ENCODE data around the gene LCN10. TPM values are rescaled to one million over a fixed set of nuclear protein-coding genes. Genes with fewer than 3 reads are reported as not detected.

Gene LCN10
- total and polyA plus RNA-seq, 2 experiments from 2014 or later = not detected

DNA sequence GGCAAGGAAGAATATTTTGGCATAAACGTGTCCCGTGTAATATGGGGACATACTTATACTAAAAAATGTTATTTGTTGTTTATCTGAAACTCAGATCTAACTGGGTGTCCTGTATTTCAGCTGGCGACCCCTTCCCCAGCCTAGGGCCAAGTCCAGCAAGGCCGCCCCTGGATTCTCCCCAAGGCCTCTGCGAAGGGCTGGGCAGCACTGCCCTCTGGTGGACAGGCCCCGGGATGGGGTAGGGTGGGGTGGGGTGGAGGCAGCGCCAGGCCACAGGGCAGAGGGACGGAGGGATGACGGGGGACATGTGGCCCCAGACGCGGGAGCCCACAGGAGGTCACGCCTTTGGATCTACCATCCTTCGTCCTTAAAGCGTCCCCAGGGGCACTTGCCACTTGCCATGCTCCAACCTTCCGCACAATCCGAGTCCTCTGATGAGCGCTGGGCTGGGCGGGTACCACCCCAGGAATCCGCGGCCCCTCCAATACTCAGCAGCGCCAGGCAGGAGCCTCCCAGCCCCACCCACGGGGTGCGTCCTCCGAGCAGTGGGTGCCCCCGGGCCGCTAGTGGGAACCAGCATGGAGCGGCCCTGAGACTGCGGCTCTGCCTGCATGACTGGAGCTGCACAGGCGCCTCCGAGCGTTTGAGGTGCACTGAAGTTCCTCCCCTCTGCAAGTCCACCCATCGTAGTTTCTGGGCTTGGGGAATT, 48.4 kb downstream of the LCN10 start:
- Histone ChIP-seq H4K20me1 (ENCODE audit: insufficient read depth, poor library complexity, severe bottlenecking) (no peaks in the 10 kb centered on the region), H3K27me3 (no peaks in the 10 kb centered on the region), H3K4me2 (peak overlapping the region; percentile 64), H3K4me3 (no peak overlapping the region), H3K4me1 (ENCODE audit: insufficient read depth) (peaks cover 43% of the 10 kb centered on the region), H2AFZ (no peak overlapping the region), H3K27ac (peak overlapping the region; percentile 98), H3K9me3 (ENCODE audit: low read depth) (no peaks in the 10 kb centered on the region), H3K79me2 (no peaks in the 10 kb centered on the region), H3K9me2 (replicated peaks; ENCODE audit: insufficient read depth) (no peaks in the 10 kb centered on the region), H3K36me3 (replicated peaks; ENCODE audit: insufficient read depth, low read depth) (no peaks in the 10 kb centered on the region)
- 54% methylated on average over 26 of the region's 32 CpGs for WGBS (ENCODE audit: low lambda C conversion rate, missing lambda C conversion rate)
- peak; percentile 80 for DNase-seq (ENCODE audit: low spot score)
- TF ChIP-seq, protein P1, sequence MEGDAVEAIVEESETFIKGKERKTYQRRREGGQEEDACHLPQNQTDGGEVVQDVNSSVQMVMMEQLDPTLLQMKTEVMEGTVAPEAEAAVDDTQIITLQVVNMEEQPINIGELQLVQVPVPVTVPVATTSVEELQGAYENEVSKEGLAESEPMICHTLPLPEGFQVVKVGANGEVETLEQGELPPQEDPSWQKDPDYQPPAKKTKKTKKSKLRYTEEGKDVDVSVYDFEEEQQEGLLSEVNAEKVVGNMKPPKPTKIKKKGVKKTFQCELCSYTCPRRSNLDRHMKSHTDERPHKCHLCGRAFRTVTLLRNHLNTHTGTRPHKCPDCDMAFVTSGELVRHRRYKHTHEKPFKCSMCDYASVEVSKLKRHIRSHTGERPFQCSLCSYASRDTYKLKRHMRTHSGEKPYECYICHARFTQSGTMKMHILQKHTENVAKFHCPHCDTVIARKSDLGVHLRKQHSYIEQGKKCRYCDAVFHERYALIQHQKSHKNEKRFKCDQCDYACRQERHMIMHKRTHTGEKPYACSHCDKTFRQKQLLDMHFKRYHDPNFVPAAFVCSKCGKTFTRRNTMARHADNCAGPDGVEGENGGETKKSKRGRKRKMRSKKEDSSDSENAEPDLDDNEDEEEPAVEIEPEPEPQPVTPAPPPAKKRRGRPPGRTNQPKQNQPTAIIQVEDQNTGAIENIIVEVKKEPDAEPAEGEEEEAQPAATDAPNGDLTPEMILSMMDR (IDR thresholded peaks at IDR 0.05; ENCODE audit: poor library complexity) = peak; percentile 71
- TF ChIP-seq EZH2phosphoT487 (IDR thresholded peaks at IDR 0.05; ENCODE audit: low read depth, severe bottlenecking, unreplicated experiment) = no peak
- TF ChIP-seq EZH2 (IDR thresholded peaks at IDR 0.05; ENCODE audit: borderline replicate concordance) = no peak

DNA sequence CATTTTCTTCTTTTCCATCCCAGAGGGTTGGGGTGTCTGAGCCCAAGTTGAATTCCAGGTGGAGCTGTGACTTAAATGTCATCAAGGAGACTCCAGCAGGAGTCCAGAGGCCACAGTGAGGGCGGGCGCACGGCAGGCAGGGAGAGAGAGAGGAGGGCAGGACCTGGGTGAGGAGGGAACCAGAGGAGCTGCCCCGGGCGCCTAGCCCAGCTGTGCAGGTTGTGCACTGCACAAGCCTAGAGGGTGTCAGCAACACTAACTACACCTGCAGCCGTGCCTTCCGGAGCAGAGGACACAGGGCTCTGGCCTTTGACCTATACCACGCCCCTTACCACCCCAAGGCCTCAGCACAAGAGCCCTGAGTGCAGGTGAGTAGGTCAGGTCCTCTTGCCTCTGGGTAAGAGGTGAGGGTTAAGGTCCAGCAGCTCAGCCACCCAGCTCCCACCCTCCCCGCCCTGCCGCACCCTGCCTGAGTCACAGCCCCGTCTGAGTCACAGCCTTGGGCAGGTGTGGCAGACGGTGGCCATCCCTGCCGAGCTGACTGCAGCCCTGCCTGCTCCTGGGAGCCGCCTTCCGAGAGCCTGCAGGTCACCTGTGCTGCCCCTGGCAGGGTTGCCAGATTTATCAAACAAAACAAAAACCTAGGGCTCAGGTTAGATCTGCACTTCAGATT, 49.1 kb downstream of the LCN10 start:
- peak overlapping the region; percentile 64 for H3K4me2 ChIP-seq
- H3K27me3 ChIP-seq = no peaks in the 10 kb centered on the region
- H3K9me3 ChIP-seq (ENCODE audit: low read depth) = no peaks in the 10 kb centered on the region
- WGBS (ENCODE audit: low lambda C conversion rate, missing lambda C conversion rate) = 49% methylated on average over 15 of the region's 15 CpGs
- H3K36me3 ChIP-seq (replicated peaks; ENCODE audit: insufficient read depth, low read depth) = no peaks in the 10 kb centered on the region
- peaks cover 36% of the 10 kb centered on the region for H3K4me1 ChIP-seq (ENCODE audit: insufficient read depth)
- DNase-seq (ENCODE audit: low spot score) = peak; percentile 90
- no peak overlapping the region for H2AFZ ChIP-seq
- H4K20me1 ChIP-seq (ENCODE audit: insufficient read depth, poor library complexity, severe bottlenecking) = no peaks in the 10 kb centered on the region
- no peaks in the 10 kb centered on the region for H3K9me2 ChIP-seq (replicated peaks; ENCODE audit: insufficient read depth)
- peak overlapping the region; percentile 98 for H3K27ac ChIP-seq
- no peaks in the 10 kb centered on the region for H3K79me2 ChIP-seq
- H3K4me3 ChIP-seq = no peak overlapping the region
- no peak for TF ChIP-seq EZH2 (IDR thresholded peaks at IDR 0.05; ENCODE audit: borderline replicate concordance)
- TF ChIP-seq, protein P1 (IDR thresholded peaks at IDR 0.05; ENCODE audit: poor library complexity) = no peak
- no peak for TF ChIP-seq EZH2phosphoT487 (IDR thresholded peaks at IDR 0.05; ENCODE audit: low read depth, severe bottlenecking, unreplicated experiment)

DNA sequence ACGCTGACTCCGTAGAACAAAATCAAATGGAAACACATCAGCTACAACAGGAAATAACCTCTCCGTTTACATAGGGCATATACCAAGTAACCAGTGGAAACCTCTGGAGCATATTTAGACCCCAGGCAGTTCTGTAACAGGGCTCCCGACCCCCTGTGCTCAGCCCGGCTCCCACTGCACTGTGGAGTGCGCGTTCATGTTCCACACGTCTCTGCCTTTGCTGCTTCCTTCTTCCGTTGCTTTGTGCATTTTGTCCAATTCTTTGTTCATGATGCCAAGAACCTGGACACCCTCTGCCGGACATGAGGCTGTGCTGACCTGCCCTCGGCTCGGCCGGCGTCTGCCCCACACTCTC, 49.6 kb downstream of the LCN10 start:
- no peaks in the 10 kb centered on the region for H4K20me1 ChIP-seq (ENCODE audit: insufficient read depth, poor library complexity, severe bottlenecking)
- DNase-seq (ENCODE audit: low spot score) = no peak
- 86% methylated on average over 14 of the region's 14 CpGs for WGBS (ENCODE audit: low lambda C conversion rate, missing lambda C conversion rate)
- H3K79me2 ChIP-seq = no peaks in the 10 kb centered on the region
- H3K36me3 ChIP-seq (replicated peaks; ENCODE audit: insufficient read depth, low read depth) = no peaks in the 10 kb centered on the region
- H3K9me2 ChIP-seq (replicated peaks; ENCODE audit: insufficient read depth) = no peaks in the 10 kb centered on the region
- H3K9me3 ChIP-seq (ENCODE audit: low read depth) = no peaks in the 10 kb centered on the region
- no peak for TF ChIP-seq EZH2 (IDR thresholded peaks at IDR 0.05; ENCODE audit: borderline replicate concordance)
- TF ChIP-seq, protein P1 (IDR thresholded peaks at IDR 0.05; ENCODE audit: poor library complexity) = no peak
- no peak for TF ChIP-seq EZH2phosphoT487 (IDR thresholded peaks at IDR 0.05; ENCODE audit: low read depth, severe bottlenecking, unreplicated experiment)
- no peak overlapping the region for H3K4me3 ChIP-seq
- no peaks in the 10 kb centered on the region for H3K27me3 ChIP-seq
- H3K4me1 ChIP-seq (ENCODE audit: insufficient read depth) = peaks cover 32% of the 10 kb centered on the region
- no peak overlapping the region for H2AFZ ChIP-seq
- H3K4me2 ChIP-seq = peak overlapping the region; percentile 47
- peak overlapping the region; percentile 98 for H3K27ac ChIP-seq

All from hepatocyte (in vitro differentiated cells).